ENCODE measurements around the gene CHP2.
"Not testable (repeated sequence)": the region's sequence is repeated elsewhere in the genome, so short reads cannot be mapped to it uniquely, and the experiment has no call there.

The CHP2 gene

GRCh38 chr16:23742766-23743165, 12.1 kb upstream of the CHP2 start:
- in situ Hi-C loops (cut with MboI; ENCODE audit: low sequenced_read_pairs) = no loop called here

GRCh38 chr16:23745263-23745662, 9.6 kb upstream of the CHP2 start:
- in situ Hi-C loops (cut with MboI; ENCODE audit: low sequenced_read_pairs) = no loop called here

GRCh38 chr16:23748630-23749029, 6.2 kb upstream of the CHP2 start:
- in situ Hi-C loops (cut with MboI; ENCODE audit: low sequenced_read_pairs) = no loop called here

GRCh38 chr16:23751053-23751452, 3.8 kb upstream of the CHP2 start:
- in situ Hi-C loops (cut with MboI; ENCODE audit: low sequenced_read_pairs) = not testable (repeated sequence)

- in situ Hi-C loops (cut with MboI; ENCODE audit: low sequenced_read_pairs) = no loop called here
Measured at GRCh38 chr16:23753908-23754593, 775 bp upstream of the CHP2 start.

GRCh38 chr16:23755484-23755809, 621 bp downstream of the CHP2 start:
- in situ Hi-C loops (cut with MboI; ENCODE audit: low sequenced_read_pairs) = no loop called here

GRCh38 chr16:23757116-23757515, 2.3 kb downstream of the CHP2 start:
- in situ Hi-C loops (cut with MboI; ENCODE audit: low sequenced_read_pairs) = no loop called here

GRCh38 chr16:23757937-23758619, 3.3 kb downstream of the CHP2 start:
- in situ Hi-C loops (cut with MboI; ENCODE audit: low sequenced_read_pairs) = no loop called here

- in situ Hi-C loops (cut with MboI; ENCODE audit: low sequenced_read_pairs) = no loop called here
Measured at GRCh38 chr16:23765933-23766332, 11.1 kb downstream of the CHP2 start.

- in situ Hi-C loops (cut with MboI; ENCODE audit: low sequenced_read_pairs) = no loop called here
Measured at GRCh38 chr16:23768581-23768980, 13.8 kb downstream of the CHP2 start.

- in situ Hi-C loops (cut with MboI; ENCODE audit: low sequenced_read_pairs) = no loop called here
Measured at GRCh38 chr16:23771027-23771426, 16.2 kb downstream of the CHP2 start.

GRCh38 chr16:23771642-23772041, 16.8 kb downstream of the CHP2 start:
- in situ Hi-C loops (cut with MboI; ENCODE audit: low sequenced_read_pairs) = no loop called here

GRCh38 chr16:23773339-23773738, 18.5 kb downstream of the CHP2 start:
- in situ Hi-C loops (cut with MboI; ENCODE audit: low sequenced_read_pairs) = no loop called here

GRCh38 chr16:23781176-23781575, 26.4 kb downstream of the CHP2 start:
- in situ Hi-C loops (cut with MboI; ENCODE audit: low sequenced_read_pairs) = no loop called here

- in situ Hi-C loops (cut with MboI; ENCODE audit: low sequenced_read_pairs) = no loop called here
Measured at GRCh38 chr16:23784811-23785447, 30.1 kb downstream of the CHP2 start.

- in situ Hi-C loops (cut with MboI; ENCODE audit: low sequenced_read_pairs) = no loop called here
Measured at GRCh38 chr16:23785842-23786241, 31.0 kb downstream of the CHP2 start.

- in situ Hi-C loops (cut with MboI; ENCODE audit: low sequenced_read_pairs) = no loop called here
Measured at GRCh38 chr16:23786964-23787561, 32.2 kb downstream of the CHP2 start.

- in situ Hi-C loops (cut with MboI; ENCODE audit: low sequenced_read_pairs) = no loop called here
Measured at GRCh38 chr16:23788685-23789084, 33.9 kb downstream of the CHP2 start.

GRCh38 chr16:23795378-23795777, 40.6 kb downstream of the CHP2 start:
- in situ Hi-C loops (cut with MboI; ENCODE audit: low sequenced_read_pairs) = no loop called here

GRCh38 chr16:23796941-23797340, 42.1 kb downstream of the CHP2 start:
- in situ Hi-C loops (cut with MboI; ENCODE audit: low sequenced_read_pairs) = no loop called here

- in situ Hi-C loops (cut with MboI; ENCODE audit: low sequenced_read_pairs) = no loop called here
Measured at GRCh38 chr16:23801378-23801777, 46.6 kb downstream of the CHP2 start.

GRCh38 chr16:23802776-23803175, 48.0 kb downstream of the CHP2 start:
- in situ Hi-C loops (cut with MboI; ENCODE audit: low sequenced_read_pairs) = no loop called here
